GM21360 (cell line): ENCODE data around the gene KCTD11.

Source experiments
- ATAC-seq: cut with Tn5 transposase; IDR thresholded peaks from one replicate; pipeline ENCODE4 v1.9.1; 2021; ENCODE audit warnings: mild to moderate bottlenecking, moderate library complexity; ENCODE audit not compliant: unreplicated experiment

KCTD11 gene

GRCh38 chr17:7370853-7371252 is 18.9 kb downstream of the KCTD11 start:
- no peak for ATAC-seq

GRCh38 chr17:7374353-7374752 is 22.4 kb downstream of the KCTD11 start:
- ATAC-seq = no peak

GRCh38 chr17:7379134-7379533 is 27.2 kb downstream of the KCTD11 start:
- ATAC-seq = no peak

GRCh38 chr17:7380321-7380720 is 28.4 kb downstream of the KCTD11 start:
- no peak for ATAC-seq

GRCh38 chr17:7380855-7381683 is 29.1 kb downstream of the KCTD11 start, which contains the start of gene TNK1:
TSS of gene TNK1 (plus strand) at chr17:7381089. CDS start at chr17:7382927, 1,838 bp downstream.
- no peak for ATAC-seq

- ATAC-seq = no peak
These were observed 30.9 kb downstream of the KCTD11 start for GRCh38 chr17:7382901-7383300.

GRCh38 chr17:7383371-7383741 is 31.4 kb downstream of the KCTD11 start:
- ATAC-seq = no peak

- peak; percentile 48 for ATAC-seq
These were observed 32.0 kb downstream of the KCTD11 start for GRCh38 chr17:7383742-7384488.

GRCh38 chr17:7384489-7385081 is 32.6 kb downstream of the KCTD11 start:
- no peak for ATAC-seq

- no peak for ATAC-seq
These were observed 36.9 kb downstream of the KCTD11 start for GRCh38 chr17:7388856-7389255.

- ATAC-seq = no peak
These were observed 38.3 kb downstream of the KCTD11 start for GRCh38 chr17:7389924-7390910.

GRCh38 chr17:7391307-7391706 is 39.3 kb downstream of the KCTD11 start:
- ATAC-seq = no peak

- ATAC-seq = no peak
These were observed 41.0 kb downstream of the KCTD11 start for GRCh38 chr17:7392696-7393612.

- peak; percentile 30 for ATAC-seq
These were observed 41.9 kb downstream of the KCTD11 start for GRCh38 chr17:7393613-7394451.

- peak; percentile 51 for ATAC-seq
These were observed 42.7 kb downstream of the KCTD11 start, which contains the start of gene PLSCR3 for GRCh38 chr17:7394452-7395191. TSS of gene PLSCR3 (minus strand) at chr17:7394525. CDS start at chr17:7394110, 415 bp downstream.

- no peak for ATAC-seq
These were observed 44.2 kb downstream of the KCTD11 start for GRCh38 chr17:7396147-7396546.

GRCh38 chr17:7398612-7399011 is 46.6 kb downstream of the KCTD11 start:
- ATAC-seq = no peak
